HG02763 (cell line): Measurements from ENCODE around the gene ARHGAP22.

Experiments used
- ATAC-seq: cut with Tn5 transposase; IDR thresholded peaks from one replicate; pipeline ENCODE4 v1.9.1; 2021; ENCODE audit warnings: mild to moderate bottlenecking, moderate library complexity; ENCODE audit not compliant: unreplicated experiment

ARHGAP22 gene

GRCh38 chr10:48517911-48518811 is 86.7 kb downstream of the ARHGAP22 start:
- ATAC-seq, result no peak

GRCh38 chr10:48517482-48517881 is 87.4 kb downstream of the ARHGAP22 start:
- no peak for ATAC-seq

DNA sequence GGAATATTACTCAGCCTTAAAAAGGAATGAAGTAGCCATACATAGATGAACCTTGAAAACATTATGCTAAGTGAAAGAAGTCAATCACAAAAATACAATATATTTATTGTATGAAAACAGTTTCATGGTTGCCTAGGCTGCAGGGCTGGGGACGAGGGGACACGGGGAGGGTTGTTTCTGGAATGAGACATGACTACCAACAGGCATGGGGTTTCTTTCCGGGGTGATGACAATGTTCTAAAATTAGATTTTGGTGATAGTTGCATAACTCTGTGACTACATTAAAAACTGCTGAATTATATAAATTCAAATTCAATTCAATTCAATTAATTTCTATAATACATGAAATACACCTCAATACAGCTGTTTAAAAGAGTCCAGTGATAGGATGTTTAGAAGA is 88.0 kb downstream of the ARHGAP22 start:
- no peak for ATAC-seq

DNA sequence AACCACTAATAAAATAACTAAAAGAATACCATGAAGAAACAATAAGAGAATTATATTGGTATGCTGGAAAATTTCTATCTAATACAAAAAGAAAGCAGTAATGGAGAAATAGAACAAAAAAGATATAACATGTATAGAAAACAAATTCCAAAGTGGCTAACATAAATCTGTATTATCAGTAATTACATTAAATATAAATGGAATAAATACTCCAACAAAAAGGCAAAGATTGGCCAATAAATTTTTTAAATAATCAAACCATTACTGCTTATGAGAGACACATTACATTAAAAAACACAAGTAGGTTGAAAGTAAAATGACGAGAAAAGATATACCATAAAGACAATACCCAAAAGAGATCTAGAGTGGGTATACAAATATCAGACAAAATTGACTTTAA is 90.0 kb downstream of the ARHGAP22 start:
- no peak for ATAC-seq

- no peak for ATAC-seq
Observed at GRCh38 chr10:48514255-48514654, 90.6 kb downstream of the ARHGAP22 start.

DNA sequence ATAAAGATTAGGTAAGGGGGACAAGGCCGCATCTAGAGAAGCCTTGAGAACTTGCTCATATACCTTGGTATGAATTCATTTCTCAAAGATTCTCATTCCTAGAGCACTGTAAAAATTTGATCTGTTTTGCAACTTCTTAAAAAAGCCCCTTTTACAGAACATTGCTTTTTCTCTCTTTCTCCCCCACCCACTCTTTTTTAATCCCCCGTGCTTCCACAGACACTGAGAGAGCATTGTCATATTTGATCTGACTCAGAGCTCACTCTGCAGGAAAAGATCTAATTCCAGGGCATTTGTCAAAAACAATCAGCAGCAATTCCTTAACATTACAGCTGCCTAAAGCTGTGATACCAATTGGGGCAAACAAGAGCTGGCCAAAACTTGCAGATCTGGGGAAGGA is 92.0 kb downstream of the ARHGAP22 start:
- ATAC-seq, result no peak

DNA sequence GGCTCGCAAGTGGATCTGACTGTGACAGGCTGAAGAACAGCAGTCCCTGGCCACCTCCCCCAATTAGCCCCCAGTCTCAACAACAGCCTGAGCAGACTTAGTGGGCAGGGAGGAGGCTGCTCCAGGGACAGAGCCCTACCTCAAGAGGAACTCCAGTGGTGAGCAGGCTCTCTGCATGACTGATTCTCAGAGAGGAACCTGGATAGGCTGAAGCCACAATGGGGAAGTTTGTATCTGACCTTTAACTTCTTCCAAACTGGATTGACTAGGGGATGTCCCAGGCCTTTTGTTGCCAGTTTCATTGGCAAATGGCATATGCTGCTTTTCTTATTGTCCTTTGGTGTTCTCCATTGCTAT is 93.0 kb downstream of the ARHGAP22 start:
- no peak for ATAC-seq

DNA sequence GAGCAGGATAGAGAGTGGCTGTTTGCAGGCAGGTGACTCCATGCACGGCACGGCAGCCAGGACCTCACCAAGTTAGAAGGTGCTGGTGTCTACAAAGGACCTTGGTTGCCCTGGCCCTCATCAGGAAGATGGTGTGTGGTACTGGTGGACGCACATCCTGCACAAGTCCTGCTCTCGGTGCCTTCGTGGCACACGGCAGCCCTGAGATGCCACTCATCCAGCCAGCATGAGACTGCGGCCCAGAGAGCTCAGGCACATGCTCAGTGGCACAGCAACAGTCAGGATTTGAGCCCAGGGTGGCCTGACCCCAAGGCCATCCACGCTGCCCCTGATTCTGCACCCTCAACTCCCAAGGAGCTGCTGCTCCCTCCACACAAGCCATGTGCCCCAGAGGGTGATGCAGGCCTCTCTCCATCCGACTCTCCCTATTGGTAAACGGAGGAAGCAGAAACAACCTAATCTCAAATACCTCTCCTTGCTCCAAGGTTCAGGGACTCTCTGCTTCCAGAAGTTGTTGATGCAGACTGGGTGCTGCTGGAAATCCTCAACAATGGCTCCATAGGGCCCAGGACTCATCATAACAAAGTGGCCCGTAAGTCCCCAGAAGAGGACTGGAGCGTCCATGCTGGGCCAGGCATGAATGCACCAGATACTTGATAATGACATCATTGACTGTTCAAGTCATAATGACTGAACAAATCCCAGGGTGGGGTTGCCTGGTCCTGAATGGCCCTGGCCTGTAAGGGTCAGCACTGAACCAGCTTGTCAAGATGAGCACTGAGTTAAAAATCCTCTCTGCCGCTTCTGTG is 93.6 kb downstream of the ARHGAP22 start:
- ATAC-seq, result no peak

DNA sequence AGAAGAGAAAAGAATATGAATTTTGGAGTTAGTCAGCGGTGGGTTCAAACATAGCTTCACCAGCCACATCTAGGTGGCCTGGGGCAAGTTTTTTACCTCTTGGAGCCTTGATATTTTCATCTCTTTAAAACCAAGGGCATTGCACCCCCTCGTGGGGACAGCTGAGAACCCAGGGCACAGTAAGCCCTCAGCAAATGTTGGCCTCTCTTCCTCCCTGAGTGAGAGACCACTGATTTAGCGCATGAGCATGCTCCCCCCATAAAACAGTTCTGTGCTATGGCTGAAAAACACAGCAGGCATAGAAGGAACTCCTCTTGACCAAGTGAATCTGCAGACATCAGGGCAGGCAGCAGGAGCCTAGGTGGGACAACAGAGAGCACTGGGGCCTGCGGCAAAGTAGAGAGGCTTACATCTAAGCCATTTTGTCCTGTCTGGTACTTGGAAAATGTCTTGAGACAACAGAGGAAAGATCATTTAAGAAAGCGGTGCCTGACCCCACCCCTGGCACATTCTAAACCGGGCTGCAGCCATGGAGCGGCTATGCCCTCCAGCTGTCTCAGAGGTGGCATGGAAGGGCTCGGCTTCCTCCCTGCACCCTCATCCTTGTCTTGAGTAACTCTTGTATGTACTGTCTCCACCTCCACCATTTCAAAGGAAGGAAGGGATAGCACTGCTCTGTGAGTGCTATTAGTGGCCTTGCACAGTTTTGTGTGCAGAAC is 94.7 kb downstream of the ARHGAP22 start:
- no peak for ATAC-seq

DNA sequence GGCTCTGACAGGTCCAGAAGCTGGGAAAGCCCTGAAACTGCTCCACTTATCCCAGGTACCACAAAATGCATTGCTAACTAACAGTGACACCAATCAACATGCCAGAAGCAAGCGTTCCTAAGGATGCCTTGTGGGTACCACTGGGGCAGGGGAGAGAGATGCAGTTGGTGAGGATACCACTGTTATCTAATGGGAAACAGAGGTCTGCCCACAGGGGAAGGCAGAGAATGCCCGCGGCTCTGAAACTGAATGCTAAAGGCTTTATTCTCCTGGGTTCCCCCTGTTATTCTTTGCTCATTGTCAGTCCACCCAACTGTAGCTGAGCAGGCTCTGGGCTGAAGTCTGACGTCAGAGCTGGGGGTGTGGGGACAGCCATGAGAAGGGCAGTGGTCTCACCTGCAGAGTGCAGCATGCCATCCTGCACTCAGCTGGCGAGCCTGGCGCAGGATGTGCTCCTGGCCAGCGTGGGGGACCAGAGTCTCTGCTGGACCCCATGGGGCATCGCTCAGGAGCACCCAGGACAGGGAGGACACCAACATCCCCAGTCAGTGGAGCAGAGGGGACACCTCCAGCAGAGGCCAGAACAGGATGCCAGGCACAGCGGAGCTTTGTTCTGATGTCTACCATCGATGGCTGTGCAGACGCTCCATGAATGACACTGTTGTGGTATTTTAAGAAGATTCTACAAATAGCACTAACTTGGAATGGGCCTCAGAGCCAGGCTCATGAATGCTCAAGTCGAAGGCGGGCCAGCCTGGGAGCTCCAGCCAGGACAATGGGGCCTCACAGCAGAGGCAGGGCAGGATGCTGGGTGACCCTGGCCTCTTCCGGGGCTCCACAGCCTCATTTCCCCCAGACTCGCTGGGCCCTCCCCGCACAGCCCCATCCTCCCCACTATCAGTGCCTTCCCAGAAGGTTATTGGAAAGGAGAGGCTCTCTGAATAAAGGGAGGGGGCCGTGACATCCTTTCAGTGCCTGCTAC is 95.8 kb downstream of the ARHGAP22 start:
- no peak for ATAC-seq

DNA sequence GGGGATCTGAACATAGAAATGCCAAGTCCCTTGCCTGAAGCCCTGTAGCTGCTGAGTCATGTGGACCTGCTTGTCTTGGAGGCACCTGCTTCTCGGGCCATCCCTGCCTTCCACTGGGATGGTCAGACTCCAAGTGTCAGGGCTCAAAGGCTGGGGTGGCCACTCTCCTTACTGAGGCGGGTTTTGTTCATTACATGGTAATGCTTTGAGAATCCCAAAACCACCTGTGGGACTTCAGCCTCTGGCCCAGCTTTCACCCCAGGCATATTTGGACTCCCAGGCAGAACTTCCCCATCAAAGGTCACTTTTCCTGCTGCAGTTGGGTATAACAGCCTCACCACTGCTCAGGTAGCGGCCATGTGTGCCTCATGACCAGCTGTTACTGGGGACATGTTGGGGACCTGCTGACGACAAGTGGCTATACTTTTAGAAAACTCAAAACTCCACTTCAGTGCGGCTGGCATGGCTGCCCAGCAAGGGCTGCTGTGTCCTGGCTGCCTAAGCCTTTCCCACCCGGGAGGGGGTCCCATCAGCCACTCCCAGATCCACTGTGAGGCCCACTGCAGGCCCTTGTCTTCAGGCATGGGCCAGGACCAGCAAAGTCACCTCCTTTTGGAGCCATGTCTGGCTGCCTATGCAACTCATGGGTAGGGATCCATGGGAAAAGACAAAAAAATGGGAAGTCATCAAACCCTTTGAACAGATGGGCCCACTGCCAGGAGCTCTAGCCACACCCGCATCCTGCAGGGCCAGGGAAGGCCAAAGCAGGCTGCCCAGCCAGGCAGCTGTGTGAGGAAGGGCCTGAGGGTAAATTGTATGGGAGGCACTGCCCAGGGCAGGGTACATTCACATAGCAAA is 96.7 kb downstream of the ARHGAP22 start:
- no peak for ATAC-seq

GRCh38 chr10:48507494-48507893 is 97.4 kb downstream of the ARHGAP22 start:
- no peak for ATAC-seq

GRCh38 chr10:48506147-48506917 is 98.5 kb downstream of the ARHGAP22 start:
- ATAC-seq, result no peak

DNA sequence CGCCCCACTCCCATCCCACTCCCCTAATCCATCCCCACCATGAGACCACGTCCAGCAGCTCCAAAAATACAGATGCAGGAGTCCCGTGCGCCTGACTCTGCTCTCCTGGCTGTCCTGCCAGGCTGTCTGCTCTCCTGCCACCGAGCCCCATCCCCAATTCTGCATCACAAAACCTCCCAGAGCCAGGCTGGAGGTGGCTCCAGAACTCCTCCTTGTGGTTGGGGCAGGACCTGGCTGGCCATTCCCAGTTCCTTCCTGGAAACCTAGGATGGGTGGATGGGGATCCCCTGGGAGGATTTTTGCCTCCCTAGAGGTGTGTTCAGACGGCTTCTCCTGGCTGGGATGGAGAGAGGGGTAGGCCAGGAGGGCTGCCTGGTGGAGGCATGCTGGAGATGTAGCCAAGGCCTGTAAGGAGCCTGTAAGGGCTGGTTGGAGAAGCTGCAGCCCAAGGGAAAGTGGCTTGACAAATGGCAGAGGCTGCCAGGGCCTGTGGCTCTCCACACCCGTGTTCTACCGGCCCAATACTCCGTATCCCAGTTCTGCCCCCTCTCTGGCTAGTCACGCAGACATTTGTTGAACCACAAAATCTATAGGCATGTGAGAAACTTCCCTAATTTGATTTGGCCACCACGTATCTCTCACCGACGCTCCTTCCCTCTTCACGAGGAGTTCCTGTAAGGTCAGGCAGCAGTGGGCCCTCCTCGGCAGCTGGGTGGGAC is 99.3 kb downstream of the ARHGAP22 start:
- ATAC-seq, result no peak

DNA sequence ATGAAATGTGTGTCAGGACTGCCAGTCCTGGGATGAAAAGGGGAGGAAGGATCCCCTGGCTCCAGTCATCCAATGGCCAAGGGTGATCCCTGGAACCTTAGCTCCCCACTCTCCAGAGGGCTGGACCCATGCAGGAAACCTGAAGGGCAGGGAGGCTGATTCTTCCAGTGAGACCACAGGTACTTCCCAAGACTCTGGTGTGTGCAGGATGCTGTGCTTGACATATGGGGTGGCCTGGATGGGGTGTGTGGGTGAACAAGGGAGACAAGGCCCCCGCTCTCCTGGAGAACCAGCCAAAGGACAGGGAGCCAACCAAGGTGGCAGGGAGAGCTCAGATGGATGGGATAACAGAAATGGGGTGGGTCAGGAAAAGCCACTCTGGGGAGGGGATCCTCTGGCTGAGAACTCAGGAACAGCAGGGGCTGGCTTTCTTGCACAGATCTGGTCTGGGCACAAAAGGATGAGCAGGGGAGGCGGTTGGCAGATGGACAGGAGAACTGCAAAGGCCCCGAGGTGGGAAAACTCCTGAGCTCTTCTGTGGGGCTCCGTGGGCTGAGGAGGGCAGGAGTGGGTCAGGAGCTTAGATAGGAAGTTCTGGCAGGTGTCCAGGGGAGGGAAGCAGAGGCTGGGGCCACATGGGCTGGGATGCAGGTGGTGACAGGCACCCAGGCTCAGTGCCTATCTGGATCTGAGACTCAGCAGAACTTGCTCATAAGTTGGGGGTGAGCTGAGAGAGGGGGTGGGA is 100.6 kb downstream of the ARHGAP22 start:
- no peak for ATAC-seq

GRCh38 chr10:48503293-48503911 is 101.5 kb downstream of the ARHGAP22 start:
- ATAC-seq, result no peak

DNA sequence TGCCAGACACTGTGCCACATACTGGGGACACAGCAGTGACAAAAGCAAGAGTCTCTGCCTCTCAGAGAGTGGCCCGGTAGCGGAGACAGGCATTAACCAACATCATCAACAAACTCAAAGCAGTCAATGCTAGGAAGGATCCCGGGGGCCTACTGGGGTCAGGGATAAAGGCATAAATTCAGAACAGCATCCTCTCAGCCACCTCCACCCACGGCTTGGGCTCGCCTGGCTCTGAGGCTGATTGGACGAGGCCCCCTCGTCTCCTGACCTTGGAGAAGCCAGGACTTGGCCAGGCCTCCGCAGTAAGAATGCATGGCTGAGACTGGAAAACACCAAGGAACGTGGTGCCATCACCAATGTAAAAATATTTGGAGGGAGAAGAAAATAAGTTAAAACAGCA is 102.1 kb downstream of the ARHGAP22 start:
- ATAC-seq, result no peak
